ENCODE measurements around the gene MORC3.
A peak's percentile ranks its signal among the peaks of the same experiment; 100 is the strongest.

The MORC3 gene

DNA sequence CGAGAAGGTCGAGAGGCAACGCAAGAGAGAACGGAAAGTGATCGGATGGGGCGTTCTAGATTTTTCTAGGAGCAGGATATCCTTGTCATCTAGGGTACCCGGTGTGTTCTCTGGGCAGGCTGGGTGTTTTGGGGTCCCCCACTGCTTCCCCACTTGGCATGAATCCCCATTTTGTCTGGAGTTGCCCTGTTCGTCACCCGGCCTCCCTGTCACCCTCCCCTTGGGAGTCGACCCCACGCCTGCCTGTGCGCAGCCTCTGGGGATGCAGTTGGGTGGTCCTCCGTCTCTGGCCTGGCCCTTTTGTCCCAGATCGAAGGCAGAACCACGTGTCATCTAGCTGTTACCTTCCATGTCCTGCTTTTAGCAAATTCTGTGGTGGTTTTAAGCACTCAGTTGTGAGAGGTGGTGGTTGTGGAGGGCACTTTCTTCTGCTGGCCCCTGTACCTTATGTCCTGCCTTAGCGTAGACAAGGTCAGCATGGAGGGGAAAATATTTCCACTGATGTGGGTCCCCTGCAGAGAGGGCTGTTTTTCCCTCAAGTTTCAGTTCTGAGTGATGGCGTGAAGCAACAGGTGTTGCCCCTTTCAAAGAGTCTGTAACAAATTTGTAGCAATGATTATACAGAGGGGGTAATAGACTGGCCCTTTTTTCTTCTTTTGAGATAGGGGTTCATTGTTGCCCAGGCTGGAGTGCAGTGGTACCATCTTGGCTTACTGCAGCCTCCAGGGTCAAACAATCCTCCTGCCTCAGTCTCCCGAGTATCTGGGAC is 100.8 kb downstream of the MORC3 start:
- H3K36me3 Mint-ChIP-seq, result peaks cover 39% of the 10 kb centered on the region
- DNase-seq (ENCODE audit: low spot score in 2 of 2) (no peak), ATAC-seq (no peak)
- H3K4me1 Mint-ChIP-seq, result no peaks in the 10 kb centered on the region
- H3K9me3 Mint-ChIP-seq, result no peaks in the 10 kb centered on the region
- H3K27ac Mint-ChIP-seq, result no peak overlapping the region
- H3K4me3 Mint-ChIP-seq, result no peak overlapping the region

DNA sequence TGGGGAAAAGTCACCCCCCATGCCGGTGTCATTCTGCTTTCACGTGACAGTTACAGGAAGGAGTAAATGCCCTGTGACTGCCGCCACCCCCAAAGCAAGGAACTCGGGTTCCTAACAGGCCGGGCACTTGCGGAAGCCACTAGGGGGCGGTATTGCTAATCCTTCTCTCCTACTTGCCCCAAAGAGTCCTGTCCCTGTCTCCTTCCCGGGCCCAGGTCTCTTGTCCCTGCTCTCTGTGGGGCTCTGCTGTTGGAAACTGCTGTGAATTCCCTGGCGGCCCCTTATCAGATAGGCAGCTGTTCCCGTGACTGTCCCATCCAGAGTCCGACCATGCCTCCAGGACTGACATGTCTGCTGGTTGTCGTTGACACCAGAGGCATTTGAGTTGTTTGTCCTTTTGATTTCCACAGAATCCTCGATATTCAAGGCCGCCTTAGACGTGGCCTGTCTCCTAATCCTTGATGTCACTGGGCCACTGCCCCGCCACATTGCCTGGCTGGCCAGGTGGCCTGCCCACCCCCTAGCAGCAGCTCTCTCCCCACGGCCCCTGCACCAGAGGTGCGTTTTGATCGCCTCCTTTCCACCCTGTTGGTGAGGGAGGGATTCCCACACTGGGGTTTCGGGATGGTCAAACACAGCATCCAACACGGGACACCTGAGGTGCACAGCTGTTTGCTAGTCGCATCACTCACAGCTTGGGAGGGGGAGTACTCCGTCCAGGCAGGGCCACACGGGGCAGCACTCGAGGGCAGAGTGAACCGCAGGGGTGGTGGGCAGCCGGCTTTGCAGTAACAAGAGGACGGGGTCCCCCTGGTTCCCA is 102.5 kb downstream of the MORC3 start:
- no peaks in the 10 kb centered on the region for H3K9me3 Mint-ChIP-seq
- ATAC-seq (no peak), DNase-seq (ENCODE audit: low spot score in 2 of 2) (peak in 1 of 2 donors; percentile 36)
- peaks cover 21% of the 10 kb centered on the region for H3K36me3 Mint-ChIP-seq
- H3K4me3 Mint-ChIP-seq, result no peak overlapping the region
- peak overlapping the region; percentile 50 for H3K27ac Mint-ChIP-seq
- H3K4me1 Mint-ChIP-seq, result no peaks in the 10 kb centered on the region

DNA sequence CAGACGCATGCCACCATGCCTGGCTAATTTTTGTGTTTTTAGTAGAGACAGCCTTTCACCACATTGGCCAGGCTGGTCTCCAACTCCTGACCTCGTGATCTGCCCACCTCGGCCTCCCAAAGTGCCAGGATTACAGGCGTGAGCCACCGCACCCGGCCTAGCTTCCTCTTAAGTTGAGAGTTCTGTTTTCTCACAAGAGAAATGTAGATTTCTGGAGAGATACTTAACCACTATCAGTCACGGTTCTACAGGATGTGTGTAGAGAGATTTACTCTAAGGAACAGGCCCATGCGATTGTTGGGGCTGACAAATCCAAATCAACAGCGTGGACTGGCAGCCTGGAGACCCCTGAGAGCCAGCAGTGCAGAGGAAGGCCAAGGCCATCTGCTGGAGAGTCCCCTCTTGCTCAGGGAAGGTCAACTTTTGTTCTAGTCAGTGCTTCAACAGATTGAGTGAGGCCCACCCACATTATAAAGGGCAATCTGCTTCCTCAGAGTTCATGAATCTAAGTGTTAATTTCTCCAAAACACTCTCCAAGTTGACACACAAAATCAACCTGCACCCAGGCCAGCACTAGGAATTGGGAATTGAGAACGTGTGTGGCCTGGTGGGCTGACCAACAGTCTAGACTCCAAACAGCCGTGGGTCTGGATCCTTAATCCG is 103.9 kb downstream of the MORC3 start:
- H3K36me3 Mint-ChIP-seq, result peaks cover 7% of the 10 kb centered on the region
- peak overlapping the region; percentile 67 for H3K27ac Mint-ChIP-seq
- no peak for ATAC-seq
- no peak overlapping the region for H3K4me3 Mint-ChIP-seq
- no peaks in the 10 kb centered on the region for H3K9me3 Mint-ChIP-seq
- peaks cover 5% of the 10 kb centered on the region for H3K4me1 Mint-ChIP-seq
- DNase-seq (ENCODE audit: low spot score in 2 of 2), result no peak

DNA sequence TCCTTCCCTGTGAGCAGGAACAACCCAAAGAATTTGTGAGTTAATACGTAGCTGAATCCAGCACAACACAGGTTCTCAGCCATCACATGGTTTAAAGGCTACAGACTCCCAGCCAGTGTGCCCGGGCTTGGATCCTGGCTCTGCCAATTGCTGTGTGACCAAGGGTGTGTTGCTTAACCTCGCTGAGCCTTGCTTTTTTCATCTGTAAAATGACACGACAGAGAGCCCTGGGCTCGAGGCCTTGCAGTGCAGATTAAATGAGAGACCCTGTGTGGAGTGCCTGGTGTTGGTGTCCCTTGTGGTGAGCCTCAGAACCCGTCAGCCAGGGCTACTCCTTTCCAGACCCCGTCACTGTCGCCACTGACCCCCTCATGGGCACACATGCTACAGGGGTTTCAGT is 104.6 kb downstream of the MORC3 start:
- H3K27ac Mint-ChIP-seq, result peak overlapping the region; percentile 67
- ATAC-seq, result no peak

DNA sequence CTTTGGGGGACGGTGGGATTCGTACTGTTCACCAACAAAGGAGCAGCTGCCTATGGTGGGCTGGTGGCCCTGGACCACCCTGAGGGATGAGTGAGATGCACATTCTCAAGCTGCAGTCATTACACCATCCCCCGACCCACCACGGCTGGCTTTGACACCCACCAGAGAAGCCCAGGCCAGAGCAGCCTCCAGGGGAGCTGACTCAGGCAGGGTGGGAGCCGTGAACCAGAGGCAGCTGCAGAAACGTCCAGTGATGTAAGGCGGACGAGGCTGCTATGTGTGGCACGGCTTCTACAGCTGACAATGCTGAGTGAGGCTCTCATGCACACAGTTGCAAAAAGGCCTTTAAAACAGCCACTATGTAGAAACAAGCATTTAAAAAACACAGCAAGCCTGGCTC is 105.3 kb downstream of the MORC3 start:
- Mint-ChIP-seq H3K36me3 (no peaks in the 10 kb centered on the region), H3K4me1 (peaks cover 19% of the 10 kb centered on the region), H3K4me3 (no peak overlapping the region), H3K27ac (no peak overlapping the region), H3K9me3 (no peaks in the 10 kb centered on the region)
- no peak for DNase-seq (ENCODE audit: low spot score in 2 of 2)
- no peak for ATAC-seq

More for the DNA sequence above, 104.6 kb downstream of the MORC3 start:
- H3K4me1 Mint-ChIP-seq, result peaks cover 12% of the 10 kb centered on the region
- H3K4me3 Mint-ChIP-seq, result no peak overlapping the region
- DNase-seq (ENCODE audit: low spot score in 2 of 2), result no peak
- no peaks in the 10 kb centered on the region for H3K9me3 Mint-ChIP-seq
- peaks cover under 1% of the 10 kb centered on the region for H3K36me3 Mint-ChIP-seq
